GM18520 (cell line): Measurements from ENCODE around the gene NEK2.

Experiments
- ATAC-seq: cut with Tn5 transposase; IDR thresholded peaks from one replicate; pipeline ENCODE4 v1.9.1; 2021; ENCODE audit not compliant: unreplicated experiment

The NEK2 gene

DNA sequence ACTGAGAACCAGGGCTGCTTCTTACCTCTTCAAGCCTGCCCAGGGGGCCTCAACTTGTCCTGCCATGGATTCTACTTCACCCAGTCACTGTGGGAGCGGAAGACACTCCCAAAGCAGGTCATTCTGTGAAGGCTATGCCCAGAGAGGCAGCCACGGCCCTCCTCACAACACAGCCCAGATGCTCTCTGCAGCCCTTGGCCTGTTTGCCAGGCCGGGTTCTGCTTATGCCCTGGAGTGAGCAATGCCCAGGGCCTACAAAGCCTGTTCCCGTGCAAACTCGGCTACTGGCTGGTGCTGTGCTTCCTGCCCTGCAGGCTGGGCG is 62.7 kb downstream of the NEK2 start:
- ATAC-seq = no peak
